Stimulated activated CD4-positive, alpha-beta T cell treated with anti-CD3 and anti-CD28 coated beads, Interleukin-12 subunit alpha, Interleukin-12 subunit beta, amount 100 ng/mL, for 24 hours (primary cell): Measurements from ENCODE around the gene MMD2.
A peak's percentile ranks its signal among the peaks of the same experiment; 100 is the strongest.
"Not testable (repeated sequence)": the region's sequence is repeated elsewhere in the genome, so short reads cannot be mapped to it uniquely, and the experiment has no call there.

Experiments
- DNase-seq, 2 experiments: peaks; one replicate each; pipeline ENCODE4 v3.0.0-alpha.2; 2020; ENCODE audit warnings: low read depth in 2 of 2

The MMD2 gene

DNA sequence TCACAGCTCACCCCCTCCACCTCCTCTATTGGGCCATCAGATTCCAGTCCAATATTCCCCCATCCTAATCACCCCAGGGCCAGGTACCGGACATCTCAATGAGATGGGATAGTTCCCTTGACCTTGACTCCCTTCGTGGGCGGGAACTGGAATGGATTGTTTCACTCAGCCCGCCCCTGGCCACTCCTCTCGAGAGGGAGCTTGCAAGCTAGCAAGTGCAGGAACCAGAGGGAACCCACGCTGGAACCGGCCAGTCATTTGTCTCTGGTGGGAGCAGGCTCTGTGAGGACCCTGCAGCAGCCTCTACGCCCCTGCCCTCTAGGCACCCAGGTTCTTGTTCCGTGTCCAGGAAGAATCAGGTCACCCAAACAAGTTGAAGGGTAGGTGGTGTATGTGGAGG lies 64.5 kb downstream of the MMD2 start:
- no peak for DNase-seq

- no peak for DNase-seq
Measured at GRCh38 chr7:4893929-4894475, 65.0 kb downstream of the MMD2 start.

GRCh38 chr7:4893188-4893587 lies 65.8 kb downstream of the MMD2 start:
- DNase-seq: not testable (repeated sequence)

DNA sequence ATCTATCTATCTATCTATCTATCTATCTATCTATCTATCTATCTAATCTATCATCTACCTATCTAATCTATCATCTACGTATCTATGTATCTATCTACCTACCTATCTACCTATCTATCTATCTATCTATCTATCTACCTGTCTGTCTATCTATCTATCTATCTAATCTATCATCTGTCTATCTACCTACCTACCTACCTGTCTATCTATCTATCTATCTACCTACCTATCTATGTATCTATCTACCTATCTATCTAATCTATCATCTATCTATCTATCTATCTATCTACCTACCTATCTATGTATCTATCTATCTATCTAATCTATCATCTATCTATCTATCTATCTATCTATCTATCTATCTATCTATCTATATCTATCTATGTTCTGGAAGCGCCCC lies 67.5 kb downstream of the MMD2 start:
- DNase-seq: not testable (repeated sequence)

DNA sequence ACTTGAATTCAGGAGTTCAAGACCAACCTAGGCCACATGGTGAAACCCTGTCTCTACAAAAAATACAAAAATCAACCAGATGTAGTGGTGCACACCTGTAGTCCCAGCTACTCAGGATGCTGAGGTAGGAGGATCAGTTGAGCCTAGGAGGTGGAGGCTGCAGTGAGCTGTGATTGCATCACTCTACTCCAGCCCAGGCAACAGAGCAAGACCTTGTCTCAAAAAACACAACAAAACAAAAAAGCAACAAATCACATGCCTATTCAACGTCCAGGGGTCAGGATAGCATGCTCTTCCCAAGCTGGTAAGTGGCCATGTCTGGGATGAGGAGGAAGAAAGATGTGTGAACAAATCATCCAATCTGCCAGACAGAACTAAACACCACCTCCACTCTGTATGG lies 69.3 kb downstream of the MMD2 start:
- DNase-seq: no peak

- no peak for DNase-seq
Measured at GRCh38 chr7:4888161-4888560, 70.8 kb downstream of the MMD2 start.

- no peak for DNase-seq
Measured at GRCh38 chr7:4886671-4887070, 72.3 kb downstream of the MMD2 start.

DNA sequence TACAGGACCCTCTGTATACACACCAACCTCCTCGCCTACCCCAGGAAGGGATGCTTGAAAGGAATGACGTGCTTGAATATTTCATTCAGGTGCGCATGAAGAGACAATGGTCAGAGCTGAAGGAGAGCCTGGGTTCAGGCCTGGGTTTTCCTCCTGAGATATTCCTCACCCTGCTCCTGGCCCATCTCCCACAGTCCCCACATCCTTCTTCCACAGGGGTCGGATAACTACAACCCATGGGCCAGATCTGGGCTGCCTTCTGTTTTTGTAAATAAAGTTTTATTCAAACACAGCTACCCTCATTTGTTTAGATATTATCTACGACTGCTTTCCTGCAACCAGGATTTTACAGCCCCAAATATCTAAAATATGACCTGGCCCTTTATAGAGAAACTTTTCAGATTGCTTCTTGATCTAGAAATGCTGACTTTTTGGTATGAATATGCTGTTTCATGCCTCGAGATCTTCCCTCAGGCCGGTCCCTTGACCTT lies 73.6 kb downstream of the MMD2 start:
- DNase-seq: no peak

GRCh38 chr7:4884164-4884563 lies 74.8 kb downstream of the MMD2 start:
- DNase-seq: no peak

DNA sequence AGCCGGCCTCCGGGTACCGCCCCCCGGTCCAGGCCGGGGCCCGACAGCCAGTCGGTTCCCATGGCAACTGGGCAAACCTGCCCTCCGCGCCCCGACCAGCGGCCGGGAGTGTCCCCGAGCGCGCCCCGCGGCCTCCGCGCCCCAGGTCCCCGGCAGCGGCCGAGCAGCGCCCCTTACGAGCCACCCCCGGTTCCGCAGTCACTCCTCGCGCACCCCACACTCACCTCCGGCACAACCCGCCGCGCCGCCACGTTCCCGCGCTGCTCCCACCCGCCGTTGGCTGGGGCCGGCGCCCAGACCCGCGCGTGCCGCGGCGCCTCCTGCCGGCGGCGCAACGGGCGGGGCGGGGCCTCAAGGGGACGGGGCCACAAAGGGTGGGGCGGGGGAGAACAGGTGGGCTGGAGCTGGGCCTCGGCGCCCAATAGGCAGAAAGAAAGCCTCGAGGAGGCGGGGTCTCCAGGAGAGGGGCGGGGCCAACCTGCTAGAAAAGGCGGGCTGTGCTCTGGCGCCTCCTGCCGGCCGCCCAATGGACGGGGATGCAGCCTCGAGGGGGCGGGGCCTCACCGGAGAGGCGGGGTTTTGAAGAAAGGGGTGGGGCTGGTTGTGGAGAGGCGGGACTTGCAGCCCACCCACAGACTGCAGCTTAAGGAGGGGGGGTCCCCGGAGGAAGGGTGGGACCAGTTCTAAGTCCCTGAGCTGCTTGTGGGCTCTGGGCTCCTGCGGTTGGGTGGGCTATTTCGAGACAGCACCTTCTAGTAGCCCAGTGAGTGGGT lies 75.4 kb downstream of the MMD2 start, which contains the start of gene RADIL:
RADIL (minus strand) TSS at position 345 of the 773 bp plus-strand sequence. CDS start 5,577 bp downstream, outside the sequence.
- DNase-seq: peak; percentile 83 to 92

DNA sequence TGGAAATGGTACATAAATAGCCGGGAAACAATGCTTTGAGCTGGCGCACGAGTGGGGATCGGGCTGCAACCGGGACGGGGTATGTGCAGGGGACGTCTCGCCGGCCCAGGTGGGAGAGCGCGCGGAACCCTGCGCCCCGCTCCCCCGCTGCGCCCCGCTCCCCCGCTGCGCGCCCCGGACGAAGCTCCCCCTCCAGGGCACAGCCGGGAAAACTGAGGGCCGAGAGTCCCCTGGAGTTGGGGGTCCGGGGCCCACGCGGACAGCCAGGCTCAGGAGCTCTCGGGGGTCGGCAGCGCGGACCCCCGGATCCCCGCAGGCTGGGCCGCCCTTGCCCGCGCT lies 76.0 kb downstream of the MMD2 start:
- DNase-seq: no peak

GRCh38 chr7:4882169-4883032 lies 76.6 kb downstream of the MMD2 start:
- no peak for DNase-seq

DNA sequence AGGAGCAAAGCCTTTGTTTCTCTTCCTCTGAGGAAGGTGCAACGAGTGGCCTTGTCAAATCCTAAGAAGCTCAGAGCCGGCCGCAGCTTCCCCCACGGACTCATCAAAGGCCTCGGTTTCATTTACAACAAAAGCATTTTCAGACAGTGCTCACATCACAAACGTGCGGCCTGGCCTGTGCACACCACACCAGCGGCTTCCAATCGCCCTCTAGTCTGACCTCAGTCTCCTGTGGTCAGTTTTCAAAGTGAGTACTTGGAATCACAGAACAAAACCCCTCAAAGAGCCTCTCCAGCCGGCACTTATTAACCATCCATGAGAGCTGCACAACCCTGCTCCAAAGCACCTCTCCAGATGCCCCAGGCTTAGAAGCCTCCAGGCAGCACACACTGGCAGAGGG lies 78.8 kb downstream of the MMD2 start:
- DNase-seq: no peak

DNA sequence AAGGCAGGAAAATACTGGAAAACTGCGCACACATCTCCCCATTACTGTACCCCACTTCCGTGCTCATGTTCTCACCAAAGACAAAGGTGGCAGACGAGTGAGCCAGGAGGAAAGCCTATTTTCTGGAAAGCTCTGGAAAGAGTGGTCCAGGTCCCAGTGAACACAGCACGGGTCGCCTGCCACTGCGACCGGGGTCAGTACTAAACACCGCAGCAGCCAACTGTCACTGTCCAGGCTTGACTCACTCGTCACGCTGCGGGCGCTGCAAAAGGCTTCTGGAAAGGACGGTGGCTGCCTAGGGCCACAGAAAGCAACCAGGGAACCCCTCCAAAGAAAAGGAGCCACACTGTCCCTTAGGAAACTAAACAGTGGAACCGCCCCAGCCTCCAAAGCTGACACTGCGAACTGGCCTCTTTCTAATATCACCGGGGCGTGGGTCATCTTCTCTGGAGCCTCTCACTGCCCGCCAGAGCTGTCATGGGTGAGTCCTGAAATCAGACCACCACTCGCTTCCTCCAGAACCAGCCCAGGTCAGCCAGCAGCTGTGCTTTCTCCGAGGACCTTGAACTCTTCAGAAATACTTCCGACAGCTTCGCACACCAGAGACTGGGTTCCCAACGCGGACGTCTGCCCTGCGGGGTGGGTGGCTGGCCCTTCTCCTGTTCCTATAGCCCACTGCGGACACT lies 79.4 kb downstream of the MMD2 start:
- DNase-seq: no peak

GRCh38 chr7:4878336-4879335 lies 80.4 kb downstream of the MMD2 start:
- no peak for DNase-seq

DNA sequence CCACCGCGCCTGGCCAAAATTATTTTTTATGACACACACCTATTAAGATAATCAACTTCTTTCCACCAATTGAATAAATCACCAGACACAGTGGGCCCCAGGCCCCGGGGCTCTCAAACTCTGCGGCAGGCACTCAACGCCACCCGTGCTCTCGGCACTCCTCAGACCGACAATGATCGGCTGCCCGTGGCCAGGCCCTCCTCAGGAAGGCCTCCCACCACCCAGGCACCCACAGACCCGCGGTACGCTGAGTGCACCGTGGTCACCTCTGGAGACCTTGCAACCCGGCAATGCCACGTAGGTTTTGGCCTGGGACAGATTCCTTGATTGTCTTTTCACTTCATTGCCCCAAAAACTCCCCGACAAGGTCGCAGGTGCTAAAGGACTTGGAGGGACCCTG lies 82.4 kb downstream of the MMD2 start:
- DNase-seq: no peak

GRCh38 chr7:4875391-4875790 lies 83.6 kb downstream of the MMD2 start:
- no peak for DNase-seq

DNA sequence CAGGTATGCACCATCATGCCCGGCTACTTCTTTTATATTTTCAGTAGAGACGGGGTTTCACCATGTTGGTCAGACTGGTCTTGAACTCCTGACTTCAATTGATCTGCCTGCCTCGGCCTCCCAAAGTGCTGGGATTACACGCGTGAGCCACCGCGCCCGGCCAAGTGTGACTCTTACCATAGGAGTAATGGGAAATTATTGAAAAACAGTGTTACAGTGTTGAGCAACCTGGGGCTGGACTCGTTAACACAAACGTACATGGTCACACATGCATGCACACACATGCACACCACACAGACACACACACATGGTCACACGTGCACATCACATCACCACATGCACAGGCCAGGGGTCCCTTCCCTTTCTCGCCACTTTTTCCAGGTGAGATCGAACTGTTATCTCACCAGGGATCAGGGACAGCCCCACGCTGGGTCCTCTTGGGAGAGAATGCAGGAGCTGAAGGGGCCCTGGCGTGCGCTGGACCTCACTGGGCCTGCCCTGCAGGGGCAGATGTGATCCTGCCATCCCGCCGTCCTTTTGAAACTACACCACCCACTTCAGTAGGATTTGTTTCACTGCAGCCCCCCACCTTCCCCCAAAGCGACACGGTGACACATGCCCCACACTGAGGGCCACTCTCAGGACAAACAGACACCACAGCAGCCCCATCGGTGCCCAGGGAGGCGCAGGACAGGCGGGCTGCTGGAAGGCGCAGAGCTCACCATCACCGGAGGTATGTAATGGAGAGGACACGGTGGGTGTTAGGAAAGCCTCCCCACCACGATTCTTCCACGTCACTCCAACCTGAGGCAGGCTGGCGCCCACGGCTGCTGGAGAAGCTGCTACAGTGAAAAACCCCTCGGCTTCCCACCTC lies 85.7 kb downstream of the MMD2 start:
- no peak for DNase-seq

DNA sequence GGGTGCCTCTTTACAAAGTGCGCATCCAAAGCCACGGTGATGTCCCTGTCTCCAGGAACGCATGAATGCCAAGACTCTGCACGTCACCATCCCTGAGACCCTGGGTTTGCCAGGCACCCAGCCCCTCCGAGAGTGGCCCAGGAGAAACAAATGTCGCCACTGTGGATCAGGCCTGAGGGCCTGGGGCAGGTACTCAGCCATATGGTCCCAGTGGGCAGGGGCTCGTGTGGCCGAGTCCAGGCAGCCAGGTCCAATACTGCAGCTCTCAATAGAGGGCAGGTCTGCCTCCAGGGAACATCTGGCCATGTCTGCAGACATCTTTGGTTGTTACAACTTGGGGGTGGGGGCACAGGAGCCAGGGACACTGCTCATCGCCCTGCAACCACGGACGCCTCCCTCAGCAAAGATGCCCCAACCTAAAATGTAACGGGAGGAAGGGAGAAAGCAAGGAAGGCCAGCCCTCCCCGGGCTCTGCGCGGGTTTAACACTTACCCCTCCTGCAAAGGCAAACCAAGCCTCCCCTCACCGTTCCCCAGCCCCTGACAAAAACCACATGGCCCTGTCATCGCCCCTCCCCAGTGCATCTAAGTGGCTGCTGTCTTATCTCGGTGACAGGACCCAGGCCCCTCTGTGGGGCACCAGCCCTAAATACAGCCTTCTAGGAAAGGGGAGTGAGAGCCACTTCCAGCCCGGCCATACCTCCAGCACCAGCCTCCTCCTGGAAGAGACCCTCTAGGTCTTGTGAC lies 86.9 kb downstream of the MMD2 start:
- no peak for DNase-seq
